ENCODE measurements around the gene CHN2.

GRCh38 chr7:29343399-29343798 lies 148.8 kb downstream of the CHN2 start:
- TF ChIP-seq POLR2A (IDR thresholded peaks at IDR 0.05; ENCODE audit: low read depth, low read length), result no peak
- TF ChIP-seq POLR2AphosphoS5 (IDR thresholded peaks at IDR 0.05; ENCODE audit: low read depth, low read length), result no peak
- TF ChIP-seq SPI1 (IDR thresholded peaks at IDR 0.05; ENCODE audit: low read depth, low read length), result peak; percentile 55
- no peak for TF ChIP-seq PAX5 (IDR thresholded peaks at IDR 0.05; ENCODE audit: insufficient read depth, low read length, severe bottlenecking)
